ENCODE results near the gene TDP1.

DNA sequence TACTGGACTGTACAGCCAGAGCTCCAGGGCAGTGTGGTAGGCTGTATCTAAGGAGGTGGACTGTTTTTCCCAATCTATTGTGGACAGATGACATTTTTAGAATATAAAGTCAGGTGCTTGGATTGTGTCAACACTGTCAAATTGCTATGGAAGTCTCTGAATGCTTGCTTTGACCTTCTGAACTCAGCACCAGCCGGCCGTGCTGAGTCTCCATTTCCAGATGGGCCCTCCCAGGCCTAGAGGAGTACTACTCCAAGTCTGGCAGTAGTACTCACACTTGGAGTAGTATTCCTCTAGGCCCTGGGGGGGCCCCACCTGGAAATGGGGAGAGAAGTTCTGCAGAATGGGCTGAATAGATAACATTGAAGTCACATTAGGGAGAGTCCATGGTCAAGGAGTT, 89.9 kb downstream of the TDP1 start:
- TF ChIP-seq GABPA (IDR thresholded peaks at IDR 0.05; ENCODE audit: low read depth): no peak
- TF ChIP-seq, protein P1, sequence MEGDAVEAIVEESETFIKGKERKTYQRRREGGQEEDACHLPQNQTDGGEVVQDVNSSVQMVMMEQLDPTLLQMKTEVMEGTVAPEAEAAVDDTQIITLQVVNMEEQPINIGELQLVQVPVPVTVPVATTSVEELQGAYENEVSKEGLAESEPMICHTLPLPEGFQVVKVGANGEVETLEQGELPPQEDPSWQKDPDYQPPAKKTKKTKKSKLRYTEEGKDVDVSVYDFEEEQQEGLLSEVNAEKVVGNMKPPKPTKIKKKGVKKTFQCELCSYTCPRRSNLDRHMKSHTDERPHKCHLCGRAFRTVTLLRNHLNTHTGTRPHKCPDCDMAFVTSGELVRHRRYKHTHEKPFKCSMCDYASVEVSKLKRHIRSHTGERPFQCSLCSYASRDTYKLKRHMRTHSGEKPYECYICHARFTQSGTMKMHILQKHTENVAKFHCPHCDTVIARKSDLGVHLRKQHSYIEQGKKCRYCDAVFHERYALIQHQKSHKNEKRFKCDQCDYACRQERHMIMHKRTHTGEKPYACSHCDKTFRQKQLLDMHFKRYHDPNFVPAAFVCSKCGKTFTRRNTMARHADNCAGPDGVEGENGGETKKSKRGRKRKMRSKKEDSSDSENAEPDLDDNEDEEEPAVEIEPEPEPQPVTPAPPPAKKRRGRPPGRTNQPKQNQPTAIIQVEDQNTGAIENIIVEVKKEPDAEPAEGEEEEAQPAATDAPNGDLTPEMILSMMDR (IDR thresholded peaks at IDR 0.05; ENCODE audit: insufficient read depth, low read length): no peak

Measured in HL-60 (cell line).